ENCODE data around the gene SMIM17. TPM values are rescaled to one million over a fixed set of nuclear protein-coding genes. Genes with fewer than 3 reads are reported as not detected.
A peak's percentile ranks its signal among the peaks of the same experiment; 100 is the strongest.
"Not testable (repeated sequence)": the region's sequence is repeated elsewhere in the genome, so short reads cannot be mapped to it uniquely, and the experiment has no call there.

The SMIM17 gene
- total RNA-seq, 1 experiment from 2014 or later, result not detected

GRCh38 chr19:56660381-56661107 lies 17.6 kb downstream of the SMIM17 start:
- no peak for DNase-seq (ENCODE audit: low read depth)

GRCh38 chr19:56661248-56661647 lies 18.3 kb downstream of the SMIM17 start:
- no peak for DNase-seq (ENCODE audit: low read depth)

- no peak for DNase-seq (ENCODE audit: low read depth)
Measured at GRCh38 chr19:56663931-56664500, 21.1 kb downstream of the SMIM17 start.

GRCh38 chr19:56664511-56664910 lies 21.6 kb downstream of the SMIM17 start:
- no peak for DNase-seq (ENCODE audit: low read depth)

GRCh38 chr19:56667311-56667870 lies 24.4 kb downstream of the SMIM17 start:
- no peak for DNase-seq (ENCODE audit: low read depth)

- no peak for DNase-seq (ENCODE audit: low read depth)
Measured at GRCh38 chr19:56668676-56669075, 25.7 kb downstream of the SMIM17 start.

GRCh38 chr19:56670401-56670960 lies 27.5 kb downstream of the SMIM17 start:
- DNase-seq (ENCODE audit: low read depth), result no peak

- DNase-seq (ENCODE audit: low read depth), result no peak
Measured at GRCh38 chr19:56670961-56671612, 28.1 kb downstream of the SMIM17 start.

GRCh38 chr19:56671613-56671994 lies 28.6 kb downstream of the SMIM17 start, which contains the start of gene ZNF835:
TSS of gene ZNF835 (minus strand) at chr19:56671757. CDS start at chr19:56665198, 6,559 bp downstream.
- DNase-seq (ENCODE audit: low read depth), result peak; percentile 79

- not testable (repeated sequence) for DNase-seq (ENCODE audit: low read depth)
Measured at GRCh38 chr19:56672610-56673009, 29.7 kb downstream of the SMIM17 start.

- no peak for DNase-seq (ENCODE audit: low read depth)
Measured at GRCh38 chr19:56678205-56678604, 35.2 kb downstream of the SMIM17 start.

- DNase-seq (ENCODE audit: low read depth), result no peak
Measured at GRCh38 chr19:56681702-56682101, 38.7 kb downstream of the SMIM17 start.

GRCh38 chr19:56683116-56683515 lies 40.2 kb downstream of the SMIM17 start:
- DNase-seq (ENCODE audit: low read depth), result no peak

GRCh38 chr19:56687031-56687430 lies 44.1 kb downstream of the SMIM17 start:
- peak; percentile 41 for DNase-seq (ENCODE audit: low read depth)

GRCh38 chr19:56689198-56689597 lies 46.2 kb downstream of the SMIM17 start:
- DNase-seq (ENCODE audit: low read depth), result no peak

- DNase-seq (ENCODE audit: low read depth), result no peak
Measured at GRCh38 chr19:56690670-56691069, 47.7 kb downstream of the SMIM17 start.

- DNase-seq (ENCODE audit: low read depth), result peak; percentile 41
Measured at GRCh38 chr19:56692206-56692895, 49.4 kb downstream of the SMIM17 start.

- DNase-seq (ENCODE audit: low read depth), result no peak
Measured at GRCh38 chr19:56699552-56699951, 56.6 kb downstream of the SMIM17 start.

- DNase-seq (ENCODE audit: low read depth), result no peak
Measured at GRCh38 chr19:56701895-56702294, 58.9 kb downstream of the SMIM17 start.

- DNase-seq (ENCODE audit: low read depth), result no peak
Measured at GRCh38 chr19:56705939-56706338, 63.0 kb downstream of the SMIM17 start.

Data from Daoy (cell line).